CD14-positive monocyte (primary cell): Measurements from ENCODE around the gene PHLPP1. TPM values are rescaled to one million over a fixed set of nuclear protein-coding genes. Genes with fewer than 3 reads are reported as not detected.

Experiments used
- DNase-seq, 3 donors: peaks; one replicate each; pipeline ENCODE4 v3.0.0-alpha.2; 2011 to 2022
- H2AFZ ChIP-seq: 2 replicates; pipeline ENCODE4 v1.6.0; 2012; ENCODE audit warnings: mild to moderate bottlenecking, low read depth, low read length, inconsistent platforms; ENCODE audit not compliant: insufficient read depth, poor library complexity, severe bottlenecking
- H3K27ac ChIP-seq, 2 donors: 1 replicate in 1 of 2; 2 replicates in 1 of 2; pipeline ENCODE4 v1.5.1; 2012 to 2013; ENCODE audit warnings: low read length in 2 of 2, control low read depth in 1 of 2, inconsistent platforms in 1 of 2, low read depth in 1 of 2, mild to moderate bottlenecking in 1 of 2
- H3K27me3 ChIP-seq, 2 donors: one replicate each; pipeline versions ENCODE4 v1.6.0 to v1.6.1; 2011 to 2013; ENCODE audit warnings: low read length in 2 of 2; ENCODE audit not compliant: control insufficient read depth in 2 of 2, insufficient read depth in 2 of 2
- H3K36me3 ChIP-seq, 2 donors: replicated peaks in 1 of 2; 1 replicate in 1 of 2; 2 replicates in 1 of 2; pipeline versions ENCODE4 v1.5.1 to v1.6.1; 2012 to 2013; ENCODE audit warnings: low read length in 2 of 2, control low read depth in 1 of 2, inconsistent platforms in 1 of 2, mild to moderate bottlenecking in 1 of 2; ENCODE audit not compliant: insufficient read depth in 2 of 2, control insufficient read depth in 1 of 2
- H3K4me1 ChIP-seq, 2 donors: 1 replicate in 1 of 2; 2 replicates in 1 of 2; pipeline versions ENCODE4 v1.5.1 to v1.6.1; 2012 to 2013; ENCODE audit warnings: low read length in 2 of 2, control low read depth in 1 of 2, inconsistent platforms in 1 of 2, mild to moderate bottlenecking in 1 of 2, moderate library complexity in 1 of 2; ENCODE audit not compliant: insufficient read depth in 2 of 2, control insufficient read depth in 1 of 2
- H3K4me2 ChIP-seq: replicated peaks from 2 replicates; pipeline ENCODE3; 2012; ENCODE audit warnings: low read length, moderate library complexity, mild to moderate bottlenecking; ENCODE audit not compliant: poor library complexity, severe bottlenecking; ENCODE audit errors: extremely low read depth
- H3K4me3 ChIP-seq, 3 experiments: fragments of 200-600 bp in 1 of 3; sonication (generic) in 1 of 3; replicated peaks in 1 of 3; 1 replicate in 2 of 3; 2 replicates in 1 of 3; pipeline ENCODE4 v1.5.1; 2011 to 2013; ENCODE audit warnings: low read length in 3 of 3, mild to moderate bottlenecking in 3 of 3, control low read depth in 2 of 3, low read depth in 2 of 3, inconsistent platforms in 1 of 3, moderate library complexity in 1 of 3
- H3K79me2 ChIP-seq: 2 replicates; pipeline ENCODE4 v1.6.0; 2012; ENCODE audit warnings: mild to moderate bottlenecking, control low read depth, inconsistent platforms, low read length, moderate library complexity; ENCODE audit not compliant: insufficient read depth
- H3K9ac ChIP-seq: 2 replicates; pipeline ENCODE4 v1.6.0; 2017; ENCODE audit warnings: low read length, mild to moderate bottlenecking; ENCODE audit not compliant: insufficient read depth, poor library complexity, severe bottlenecking
- H3K9me3 ChIP-seq, 2 donors: replicated peaks in 1 of 2; 1 replicate in 1 of 2; 2 replicates in 1 of 2; pipeline versions ENCODE4 v1.5.1 to v1.6.1; 2012 to 2013; ENCODE audit warnings: low read length in 2 of 2, control low read depth in 1 of 2; ENCODE audit not compliant: control insufficient read depth in 1 of 2, insufficient read depth in 1 of 2
- H4K20me1 ChIP-seq: 2 replicates; pipeline ENCODE4 v1.6.0; 2012; ENCODE audit warnings: mild to moderate bottlenecking, low read length, control low read depth, moderate library complexity; ENCODE audit not compliant: insufficient read depth
- H3K27ac Mint-ChIP-seq, 7 donors: one replicate each; pipeline ENCODE4 v1.8.0; 2020; ENCODE audit warnings: mild to moderate bottlenecking in 7 of 7, mixed read lengths in 7 of 7, moderate library complexity in 6 of 7, inconsistent platforms in 2 of 7
- H3K27me3 Mint-ChIP-seq, 3 donors: one replicate each; pipeline ENCODE4 v1.8.0; 2021 to 2022; ENCODE audit warnings: low read depth in 3 of 3, mild to moderate bottlenecking in 3 of 3, mixed read lengths in 3 of 3, moderate library complexity in 3 of 3, inconsistent platforms in 1 of 3
- H3K36me3 Mint-ChIP-seq, 2 donors: one replicate each; pipeline ENCODE4 v1.8.0; 2020; ENCODE audit warnings: mixed read lengths in 2 of 2, inconsistent platforms in 1 of 2, mild to moderate bottlenecking in 1 of 2
- H3K4me1 Mint-ChIP-seq: one replicate; pipeline ENCODE4 v1.8.0; 2020; ENCODE audit warnings: mild to moderate bottlenecking, mixed read lengths
- H3K4me3 Mint-ChIP-seq, 2 donors: one replicate each; pipeline ENCODE4 v1.8.0; 2020; ENCODE audit warnings: mild to moderate bottlenecking in 2 of 2, mixed read lengths in 2 of 2, moderate library complexity in 1 of 2
- H3K9me3 Mint-ChIP-seq, 7 donors: one replicate each; pipeline ENCODE4 v1.8.0; 2020 to 2022; ENCODE audit warnings: mixed read lengths in 7 of 7, mild to moderate bottlenecking in 6 of 7, moderate library complexity in 6 of 7, inconsistent platforms in 2 of 7
- WGBS: methylation state at CpG from one replicate; pipeline ENCODE4 v1.1.5; 2013; ENCODE audit warnings: missing lambda C conversion rate; ENCODE audit not compliant: insufficient coverage; 5-methylcytosine and 5-hydroxymethylcytosine counted together
- intact Hi-C, 2 donors: fragments of 100-400 bp; cut with micrococcal nuclease; formaldehyde crosslinking; loops; one replicate each; pipeline versions ENCODE4 v1.15.0 to v1.15.1; 2023
- polyA plus RNA-seq, 3 donors: library from polyadenylated mRNA; depleted of rRNA in 1 of 3; unstranded in 2 of 3; stranded (reverse) in 1 of 3; fragments of 300-500 nt in 2 of 3; fragments of >200 nt in 1 of 3; fragmentation: Illumina TruSeq in 2 of 3; gene quantifications; 1 replicate in 2 of 3; 2 replicates in 1 of 3; pipeline ENCODE4 v1.2.3, GENCODE V29; 2012 to 2021
- TF ChIP-seq, protein P1 (sequence below): fragments of 200-600 bp; IDR thresholded peaks from one replicate; pipeline ENCODE4 v1.8.0; 2022; ENCODE audit warnings: antibody characterized with exemption, mild to moderate bottlenecking

Gene PHLPP1
- polyA plus RNA-seq, 3 donors, result 0.04 to 2.0 (median 0.55) TPM

DNA sequence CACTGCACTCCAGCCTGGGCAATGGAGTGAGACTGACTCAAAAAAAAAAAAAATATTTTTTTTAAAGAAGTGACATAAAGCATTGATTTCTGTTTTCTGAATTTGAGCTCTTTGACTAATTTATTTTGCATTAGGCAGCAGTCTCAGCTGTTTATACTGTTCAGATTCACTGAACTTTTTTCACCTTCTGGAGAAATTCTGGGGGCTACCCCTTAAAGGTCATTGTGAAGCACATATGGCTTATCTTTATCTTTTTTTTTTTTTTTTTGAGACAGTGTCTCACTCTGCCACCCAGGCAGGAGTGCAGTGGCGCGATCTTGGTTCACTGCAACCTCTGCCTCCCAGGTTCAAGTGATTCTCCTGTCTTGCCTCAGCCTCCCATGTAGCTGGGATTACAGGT, 12.9 kb downstream of the PHLPP1 start:
- WGBS, result no CpG with 5 or more reads among the region's 2 CpGs
- Histone ChIP-seq H3K27ac (no peak overlapping the region), H3K4me3 (no peak overlapping the region), H3K27me3 (no peaks in the 10 kb centered on the region), H2AFZ (no peak overlapping the region), H4K20me1 (no peaks in the 10 kb centered on the region), H3K4me1 (peaks cover 10 to 22% of the 10 kb centered on the region in 2 donors), H3K4me2 (no peak overlapping the region), H3K36me3 (no peaks in the 10 kb centered on the region), H3K79me2 (peaks cover 40% of the 10 kb centered on the region), H3K9ac (no peak overlapping the region), H3K9me3 (no peaks in the 10 kb centered on the region)
- TF ChIP-seq, protein P1, sequence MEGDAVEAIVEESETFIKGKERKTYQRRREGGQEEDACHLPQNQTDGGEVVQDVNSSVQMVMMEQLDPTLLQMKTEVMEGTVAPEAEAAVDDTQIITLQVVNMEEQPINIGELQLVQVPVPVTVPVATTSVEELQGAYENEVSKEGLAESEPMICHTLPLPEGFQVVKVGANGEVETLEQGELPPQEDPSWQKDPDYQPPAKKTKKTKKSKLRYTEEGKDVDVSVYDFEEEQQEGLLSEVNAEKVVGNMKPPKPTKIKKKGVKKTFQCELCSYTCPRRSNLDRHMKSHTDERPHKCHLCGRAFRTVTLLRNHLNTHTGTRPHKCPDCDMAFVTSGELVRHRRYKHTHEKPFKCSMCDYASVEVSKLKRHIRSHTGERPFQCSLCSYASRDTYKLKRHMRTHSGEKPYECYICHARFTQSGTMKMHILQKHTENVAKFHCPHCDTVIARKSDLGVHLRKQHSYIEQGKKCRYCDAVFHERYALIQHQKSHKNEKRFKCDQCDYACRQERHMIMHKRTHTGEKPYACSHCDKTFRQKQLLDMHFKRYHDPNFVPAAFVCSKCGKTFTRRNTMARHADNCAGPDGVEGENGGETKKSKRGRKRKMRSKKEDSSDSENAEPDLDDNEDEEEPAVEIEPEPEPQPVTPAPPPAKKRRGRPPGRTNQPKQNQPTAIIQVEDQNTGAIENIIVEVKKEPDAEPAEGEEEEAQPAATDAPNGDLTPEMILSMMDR, result no peak
- no peak for DNase-seq
- no peak overlapping the region for H3K4me3 Mint-ChIP-seq
- H3K27me3 Mint-ChIP-seq, result no peaks in the 10 kb centered on the region
- H3K36me3 Mint-ChIP-seq, result peaks cover 0 to 3% of the 10 kb centered on the region in 2 donors
- peaks cover 35% of the 10 kb centered on the region for H3K4me1 Mint-ChIP-seq
- intact Hi-C loops, result no loop called here
- H3K27ac Mint-ChIP-seq, result no peak overlapping the region
- peaks cover 0 to 5% (median 0%) of the 10 kb centered on the region in 7 donors for H3K9me3 Mint-ChIP-seq

DNA sequence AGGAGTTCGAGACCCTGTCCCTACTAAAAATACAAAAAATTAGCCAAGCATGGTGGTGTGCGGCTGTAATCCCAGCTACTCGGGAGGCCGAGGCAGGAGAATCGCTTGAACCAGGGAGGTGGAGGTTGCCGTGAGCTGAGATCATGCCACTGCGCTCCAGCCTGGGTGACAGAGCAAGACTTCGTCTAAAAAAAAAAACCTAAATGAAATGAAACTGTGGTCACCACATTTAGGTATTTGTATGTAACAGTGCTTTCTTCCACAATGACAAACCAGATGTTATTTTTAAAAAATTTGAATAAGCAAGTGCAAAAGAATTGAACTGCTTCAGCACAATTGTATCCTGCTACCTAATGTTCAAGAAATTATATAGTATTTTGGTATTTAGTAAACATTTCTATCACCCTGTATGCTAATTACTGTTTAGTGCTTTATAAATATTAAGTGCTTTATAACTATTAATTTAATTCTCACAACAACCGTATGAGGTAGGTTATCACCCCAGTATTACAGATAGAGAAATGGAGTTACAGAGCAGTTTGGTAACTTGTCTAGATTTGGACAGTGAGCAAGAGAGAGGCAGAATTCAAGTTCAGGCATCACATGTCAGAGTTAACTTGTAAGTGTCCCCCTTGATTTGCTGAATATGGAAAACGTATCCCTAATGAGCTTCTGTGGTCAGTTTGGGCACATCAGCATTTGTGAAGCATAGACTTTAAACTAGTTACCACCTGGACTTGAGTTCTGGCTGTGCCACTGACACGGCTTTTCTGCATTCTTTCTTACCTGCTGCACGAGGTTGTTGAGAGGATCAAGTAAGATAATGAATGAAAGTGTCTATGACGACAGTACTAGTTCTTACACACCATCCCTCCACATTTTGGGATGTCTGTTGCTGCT, 14.4 kb downstream of the PHLPP1 start:
- no peak for DNase-seq
- Histone ChIP-seq H3K27me3 (no peaks in the 10 kb centered on the region), H3K4me3 (no peak overlapping the region), H3K4me2 (no peak overlapping the region), H3K36me3 (no peaks in the 10 kb centered on the region), H3K4me1 (peaks cover 10 to 15% of the 10 kb centered on the region in 2 donors), H4K20me1 (no peaks in the 10 kb centered on the region), H2AFZ (no peak overlapping the region), H3K27ac (peak overlapping the region in 1 of 2 donors; percentile 33), H3K9ac (no peak overlapping the region), H3K79me2 (peaks cover 31% of the 10 kb centered on the region), H3K9me3 (no peaks in the 10 kb centered on the region)
- Mint-ChIP-seq H3K36me3 (peaks cover 0 to 3% of the 10 kb centered on the region in 2 donors), H3K27me3 (no peaks in the 10 kb centered on the region), H3K27ac (peak overlapping the region in 3 of 7 donors; percentile 12 to 78 (median 40)), H3K4me1 (peaks cover 28% of the 10 kb centered on the region), H3K4me3 (no peak overlapping the region), H3K9me3 (peaks cover 0 to 5% (median 0%) of the 10 kb centered on the region in 7 donors)
- intact Hi-C loops, result no loop called here
- TF ChIP-seq, protein P1, result no peak
- WGBS, result 87% methylated on average over 5 of the region's 13 CpGs
